HG03045 (cell line): Measurements from ENCODE around the gene DNAJC1.
"Not testable (repeated sequence)": the region's sequence is repeated elsewhere in the genome, so short reads cannot be mapped to it uniquely, and the experiment has no call there.

Experiments
- ATAC-seq: cut with Tn5 transposase; IDR thresholded peaks from one replicate; pipeline ENCODE4 v1.9.1; 2021; ENCODE audit warnings: mild to moderate bottlenecking, moderate library complexity; ENCODE audit not compliant: unreplicated experiment

Gene DNAJC1

GRCh38 chr10:22003177-22003963 lies at the start of gene DNAJC1:
Gene DNAJC1 (minus strand): TSS chr10:22003730. CDS start chr10:22003434, 296 bp downstream.
- peak; percentile 94 for ATAC-seq

- ATAC-seq = no peak
These were observed 49.5 kb upstream of the DNAJC1 start for GRCh38 chr10:22053048-22053447.

DNA sequence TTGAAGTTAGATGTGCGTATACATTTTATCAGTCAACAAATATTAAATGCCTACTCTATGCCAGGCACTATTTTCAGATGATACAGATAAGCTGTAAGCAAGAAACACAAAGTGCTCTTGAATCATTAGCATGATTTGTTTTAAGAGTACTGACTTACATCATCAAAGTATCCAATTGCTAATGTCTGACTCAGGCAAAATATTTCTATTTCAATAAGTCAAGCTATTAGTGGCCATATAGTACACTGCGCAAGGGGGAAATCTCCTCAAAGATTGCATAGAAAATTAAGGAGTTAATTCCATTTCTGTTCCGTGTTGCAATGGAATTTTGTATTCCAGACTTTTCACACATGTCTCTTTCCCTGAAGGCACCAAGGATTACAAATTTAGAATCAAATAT lies 46.1 kb upstream of the DNAJC1 start:
- no peak for ATAC-seq

- ATAC-seq = no peak
These were observed 44.3 kb upstream of the DNAJC1 start for GRCh38 chr10:22047812-22048211.

GRCh38 chr10:22043327-22043633 lies 39.8 kb upstream of the DNAJC1 start:
- no peak for ATAC-seq

- ATAC-seq = no peak
These were observed 39.2 kb upstream of the DNAJC1 start for GRCh38 chr10:22042557-22043326.

GRCh38 chr10:22034333-22034732 lies 30.8 kb upstream of the DNAJC1 start:
- no peak for ATAC-seq

DNA sequence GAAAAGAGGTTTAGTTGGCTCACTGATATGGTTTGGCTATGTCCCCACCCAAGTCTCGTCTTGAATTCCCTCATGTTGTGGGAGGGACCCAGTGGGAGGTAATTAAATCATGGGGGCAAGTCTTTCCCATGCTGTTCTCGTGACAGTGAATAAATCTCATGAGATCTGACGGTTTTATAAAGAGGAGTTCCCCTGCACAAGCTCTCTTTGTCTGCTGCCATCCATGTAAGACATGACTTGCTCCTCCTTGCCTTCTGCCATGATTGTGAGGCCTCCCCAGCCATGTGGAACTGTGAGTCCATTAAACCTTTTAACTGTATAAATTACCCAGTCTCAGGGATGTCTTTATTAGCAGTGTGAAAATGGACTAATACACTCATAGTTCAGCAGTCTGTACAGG lies 28.7 kb upstream of the DNAJC1 start:
- ATAC-seq = not testable (repeated sequence)

GRCh38 chr10:22030421-22030820 lies 26.9 kb upstream of the DNAJC1 start:
- ATAC-seq = no peak

DNA sequence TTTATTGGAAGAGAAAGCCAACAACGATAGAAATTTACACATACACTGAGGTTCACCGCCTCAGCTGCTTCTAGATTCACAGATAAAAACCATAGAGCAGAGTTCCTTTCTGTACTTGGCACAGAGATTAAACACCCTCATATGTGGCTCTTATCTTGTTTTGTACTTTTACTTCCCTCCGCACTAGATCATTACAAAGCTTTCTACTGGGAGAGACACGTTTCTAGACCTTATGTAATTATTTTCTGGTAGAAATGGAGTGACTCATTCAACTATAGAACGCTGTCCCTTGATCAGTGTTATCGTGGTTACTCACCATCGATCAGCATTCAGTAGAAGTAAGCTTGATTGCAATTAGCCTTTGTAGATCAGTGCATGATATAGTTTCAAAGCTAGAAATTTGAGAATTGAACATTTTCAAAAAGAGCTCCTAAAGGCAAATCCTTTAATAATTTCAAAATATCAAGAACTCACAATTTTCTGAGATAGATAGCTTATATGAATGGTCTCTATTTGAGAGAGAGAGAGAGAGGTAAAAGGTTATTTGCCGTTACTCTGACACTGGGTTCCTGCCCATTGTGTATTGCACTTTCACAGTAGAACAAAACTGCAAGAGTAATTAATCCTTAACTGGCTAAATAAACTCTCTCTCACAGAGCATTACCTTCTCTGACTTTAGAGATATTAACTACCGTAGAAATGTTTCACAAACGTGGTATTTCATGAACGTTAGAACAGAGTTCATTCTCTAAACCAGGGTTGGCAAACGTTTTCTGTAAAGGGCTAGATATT lies 26.1 kb upstream of the DNAJC1 start:
- ATAC-seq = no peak

GRCh38 chr10:22027364-22028238 lies 24.1 kb upstream of the DNAJC1 start:
- ATAC-seq = no peak

- no peak for ATAC-seq
These were observed 22.8 kb upstream of the DNAJC1 start for GRCh38 chr10:22026287-22026686.

GRCh38 chr10:22023508-22023907 lies 20.0 kb upstream of the DNAJC1 start:
- no peak for ATAC-seq

DNA sequence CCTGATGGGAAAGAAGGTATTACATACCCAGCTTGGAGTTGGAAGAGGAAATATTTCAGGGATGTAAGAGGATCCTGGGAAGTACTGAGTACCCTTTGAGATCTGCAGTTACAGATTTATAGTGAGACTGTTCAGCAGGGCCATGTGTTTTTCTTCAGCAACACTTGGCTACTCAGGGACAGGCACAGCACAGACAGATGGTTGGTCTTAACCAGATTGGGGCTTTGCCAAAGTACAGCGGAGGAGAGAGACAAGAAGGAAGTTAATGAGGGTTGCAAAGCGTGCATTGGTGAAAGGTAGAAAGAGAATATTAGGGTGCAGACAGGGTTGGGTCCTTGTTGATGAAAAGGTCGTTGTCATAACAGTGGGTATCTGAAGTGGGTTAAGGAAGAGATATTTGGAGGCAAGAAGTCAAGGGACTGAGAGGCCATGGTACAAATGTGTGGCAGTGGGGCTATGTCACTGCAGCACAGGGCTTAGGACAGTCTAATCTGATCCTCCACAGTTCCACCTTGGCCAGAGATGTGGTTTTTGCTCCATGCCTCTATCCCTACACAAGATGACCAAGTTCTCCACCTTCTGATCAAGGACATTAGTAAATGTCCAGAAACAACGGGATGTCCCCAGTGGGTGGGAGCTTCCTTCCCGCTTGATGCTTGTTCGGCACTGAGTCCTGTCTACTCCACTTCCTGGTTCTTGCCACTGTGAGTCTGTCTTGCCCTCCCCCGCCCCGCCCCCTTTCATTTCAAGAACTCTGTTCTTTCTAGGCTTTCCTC lies 18.9 kb upstream of the DNAJC1 start:
- ATAC-seq = no peak

DNA sequence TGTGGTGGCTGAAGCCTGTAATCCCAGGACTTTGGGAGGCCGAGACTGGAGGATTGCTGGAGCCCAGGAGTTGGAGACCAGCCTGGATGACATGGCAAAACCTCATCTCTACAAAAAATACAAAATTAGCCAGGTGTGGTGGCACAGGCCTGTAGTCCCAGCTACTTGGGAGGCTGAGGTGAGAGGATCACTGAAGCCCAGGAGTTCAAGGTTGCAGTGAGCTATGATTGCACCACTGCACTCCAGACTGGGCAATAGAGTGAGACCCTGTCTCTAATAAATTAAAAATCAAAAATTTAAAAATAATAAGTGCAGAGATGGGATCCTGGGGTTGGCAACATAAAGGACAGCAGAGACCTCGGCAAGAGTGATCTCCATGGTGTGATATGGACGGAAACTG lies 17.6 kb upstream of the DNAJC1 start:
- ATAC-seq = not testable (repeated sequence)

DNA sequence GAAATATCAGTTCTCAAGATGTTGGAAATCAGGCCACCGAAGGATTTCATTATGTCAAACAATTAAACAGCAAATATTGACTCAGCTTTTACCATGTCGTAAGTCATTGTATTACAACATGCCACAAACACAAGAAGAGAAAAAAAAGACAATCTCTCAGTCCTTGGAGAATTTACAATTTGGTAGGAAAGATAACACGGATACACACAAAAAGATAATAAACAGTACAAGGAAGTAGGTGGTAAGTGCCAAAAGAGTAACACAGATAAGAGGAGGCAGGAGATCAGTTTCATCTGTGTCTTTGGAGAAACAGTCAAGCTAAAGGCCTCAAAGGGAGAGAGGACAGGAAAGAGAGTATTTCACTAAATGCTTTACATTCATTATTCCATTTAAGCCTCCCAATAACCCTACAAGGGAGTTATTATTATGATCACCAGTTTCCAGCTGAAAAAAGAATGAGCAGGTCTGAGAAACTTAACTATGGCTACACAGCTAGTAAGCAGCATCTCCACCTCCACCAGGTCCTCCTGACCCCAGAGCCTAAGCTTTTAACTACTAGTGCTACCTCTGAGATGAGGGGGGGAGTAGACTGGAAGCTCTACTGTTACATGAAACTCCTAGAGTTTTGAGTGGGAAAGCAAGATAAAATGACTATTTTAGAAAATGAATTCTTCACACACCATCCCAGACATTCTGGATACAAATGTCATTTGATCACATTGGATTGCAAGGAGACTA lies 13.9 kb upstream of the DNAJC1 start:
- ATAC-seq = no peak

DNA sequence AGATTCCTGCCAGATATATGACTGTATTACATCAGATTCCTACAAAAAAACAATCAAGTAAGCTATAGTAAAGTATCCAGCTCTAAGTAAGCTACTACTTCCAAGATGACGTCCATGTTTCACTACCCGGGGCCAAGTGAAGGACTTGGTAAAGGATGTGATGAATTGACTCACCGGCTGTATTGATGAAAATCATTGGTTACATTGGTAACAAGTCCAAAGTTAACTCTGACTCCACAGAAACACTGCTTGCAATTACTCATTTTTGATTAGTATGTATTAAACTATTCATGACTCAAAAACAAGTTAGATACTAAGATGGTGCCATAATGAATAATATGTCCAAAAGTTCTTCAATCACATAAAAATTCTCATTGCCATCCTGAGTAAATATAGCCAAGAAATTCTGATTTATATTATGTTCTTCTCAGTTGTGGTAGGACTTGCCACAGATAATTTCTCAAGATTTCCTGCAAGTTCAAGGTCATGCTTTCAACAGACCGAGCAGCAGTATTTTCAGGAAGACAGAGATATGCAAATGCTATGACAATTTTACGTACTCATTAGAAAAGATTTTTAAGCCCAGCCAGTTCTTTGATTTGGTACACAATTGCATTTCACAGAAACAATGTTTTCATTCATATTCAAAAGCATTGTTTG lies 12.6 kb upstream of the DNAJC1 start:
- ATAC-seq = no peak

GRCh38 chr10:22010973-22011408 lies 7.5 kb upstream of the DNAJC1 start:
- ATAC-seq = no peak

DNA sequence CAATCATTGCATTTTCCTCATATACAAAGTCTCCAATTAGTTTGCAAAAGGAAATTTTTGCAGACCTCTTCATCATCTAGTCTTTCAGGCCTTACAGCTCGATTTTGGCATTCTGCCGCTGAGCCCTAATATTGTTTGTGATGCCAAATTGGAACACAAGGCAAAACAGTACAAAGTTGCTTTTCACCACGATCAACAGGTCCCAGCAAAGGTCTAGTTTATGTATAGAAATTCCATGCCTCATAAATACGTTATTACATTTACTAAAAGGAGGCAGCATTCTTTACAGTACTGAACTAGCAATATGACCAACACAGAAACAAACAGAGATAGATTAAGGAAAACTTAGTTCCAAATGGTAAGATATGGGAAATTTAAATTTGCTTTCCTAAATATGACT lies 7.0 kb upstream of the DNAJC1 start:
- ATAC-seq = no peak
